RCC 7860 (cell line): ENCODE measurements around the gene TCF23.

Experiments used
- DNase-seq: peaks from one replicate; pipeline ENCODE4 v3.0.0-alpha.2; 2015; ENCODE audit warnings: low spot score
- FAIRE-seq: peaks from 2 replicates; lab custom pipeline; 2012; peaks lifted over from hg19 to GRCh38; lab: Jason Lieb, UNC

The TCF23 gene

DNA sequence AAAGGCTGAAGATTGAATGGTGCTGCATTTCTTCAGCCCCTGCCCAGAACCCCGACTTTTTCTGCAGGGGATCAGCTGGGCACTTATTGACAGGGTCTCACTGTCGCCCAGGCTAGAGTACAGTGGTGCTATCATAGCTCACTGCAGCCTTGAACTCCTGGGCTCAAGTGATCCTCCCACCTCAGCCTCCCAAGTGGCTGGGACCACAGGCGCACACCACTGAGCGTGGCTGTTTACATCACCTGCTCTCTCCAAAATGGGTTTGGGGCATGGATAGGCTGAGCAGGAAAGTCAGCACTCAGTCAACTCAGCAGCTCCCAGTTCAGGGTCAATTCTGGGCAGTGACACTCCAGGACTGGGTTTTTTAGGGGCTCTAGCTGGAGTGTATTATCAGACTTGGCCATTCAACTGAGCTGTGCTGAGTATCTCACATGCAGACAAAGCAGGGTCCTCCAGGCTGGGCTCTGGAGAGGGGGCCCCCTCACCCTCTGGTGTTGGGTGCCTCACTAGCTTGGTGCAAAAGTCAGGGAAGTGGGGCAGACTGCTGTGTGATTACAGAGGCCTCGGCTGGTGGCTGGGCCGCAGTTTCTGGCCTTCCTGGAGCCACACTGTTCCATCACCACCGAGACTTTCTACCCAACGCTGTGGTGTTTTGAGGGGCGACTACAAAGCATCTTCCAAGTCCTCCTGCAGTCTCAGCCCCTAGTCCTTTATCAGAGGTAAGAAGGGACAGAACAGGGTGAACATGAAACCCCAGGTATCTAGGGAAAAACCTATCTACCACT is 20.7 kb upstream of the TCF23 start:
- no peak for FAIRE-seq

DNA sequence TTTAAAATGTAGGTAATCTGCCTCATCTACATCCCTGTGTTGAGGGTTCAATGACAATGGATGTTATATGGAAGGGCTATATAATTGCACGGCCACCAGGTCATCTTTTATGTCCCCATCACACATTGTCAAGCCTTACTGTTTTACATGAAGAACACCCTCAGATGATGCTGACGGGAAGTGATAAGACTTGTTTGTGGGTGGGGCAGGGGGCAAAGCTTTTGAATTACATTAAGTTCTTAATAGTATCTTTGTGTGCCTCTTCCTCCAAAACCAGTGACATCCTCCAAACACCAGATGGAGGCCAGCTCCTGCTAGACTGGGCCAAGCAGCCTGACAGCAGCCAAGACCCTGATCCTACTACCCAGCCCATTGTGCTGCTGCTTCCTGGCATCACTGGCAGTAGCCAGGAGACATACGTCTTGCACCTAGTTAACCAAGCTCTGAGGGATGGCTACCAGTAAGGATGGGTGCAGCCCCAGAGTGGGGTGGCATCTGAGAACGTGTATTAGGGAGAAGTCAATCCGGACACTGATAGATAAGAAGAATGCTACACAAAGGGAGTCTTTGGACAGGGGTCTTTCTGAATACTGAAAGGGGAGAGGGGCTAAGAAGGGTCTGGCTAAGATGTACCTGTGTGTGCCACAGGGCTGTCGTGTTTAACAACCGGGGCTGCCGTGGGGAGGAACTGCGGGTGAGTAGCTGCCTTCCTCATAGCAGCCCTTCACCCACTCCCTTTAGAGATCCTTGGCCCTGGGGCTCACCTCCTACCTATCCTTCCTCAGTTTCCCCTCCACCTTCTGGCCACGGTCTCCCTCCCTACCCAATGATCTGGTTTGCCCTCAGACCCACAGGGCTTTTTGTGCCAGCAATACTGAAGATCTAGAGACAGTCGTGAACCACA is 19.9 kb upstream of the TCF23 start:
- no peak for FAIRE-seq
- DNase-seq: no peak

More for the DNA sequence above, 20.7 kb upstream of the TCF23 start:
- no peak for DNase-seq

GRCh38 chr2:27130396-27130795 is 18.4 kb upstream of the TCF23 start:
- FAIRE-seq (no peak), DNase-seq (no peak)

DNA sequence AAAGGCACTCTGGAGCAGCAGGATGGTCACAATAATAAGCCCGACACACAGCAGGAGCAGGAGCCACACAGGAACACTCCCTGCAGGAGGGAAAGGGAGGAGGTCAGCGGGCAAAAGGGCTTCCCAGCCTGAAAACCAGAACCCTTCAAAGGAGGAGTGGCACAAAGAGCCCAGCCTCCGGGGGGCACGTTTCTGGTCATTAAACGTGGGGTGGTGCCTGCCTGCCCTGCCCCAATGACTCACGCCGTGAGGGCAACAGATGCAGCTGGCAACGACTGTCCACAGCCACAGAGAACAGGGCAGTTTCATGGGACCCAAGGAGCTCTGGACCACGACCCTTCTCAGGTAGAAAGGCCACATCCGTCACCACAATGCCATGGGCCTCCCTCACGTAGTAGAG is 17.4 kb upstream of the TCF23 start:
- DNase-seq (no peak), FAIRE-seq (no peak)

DNA sequence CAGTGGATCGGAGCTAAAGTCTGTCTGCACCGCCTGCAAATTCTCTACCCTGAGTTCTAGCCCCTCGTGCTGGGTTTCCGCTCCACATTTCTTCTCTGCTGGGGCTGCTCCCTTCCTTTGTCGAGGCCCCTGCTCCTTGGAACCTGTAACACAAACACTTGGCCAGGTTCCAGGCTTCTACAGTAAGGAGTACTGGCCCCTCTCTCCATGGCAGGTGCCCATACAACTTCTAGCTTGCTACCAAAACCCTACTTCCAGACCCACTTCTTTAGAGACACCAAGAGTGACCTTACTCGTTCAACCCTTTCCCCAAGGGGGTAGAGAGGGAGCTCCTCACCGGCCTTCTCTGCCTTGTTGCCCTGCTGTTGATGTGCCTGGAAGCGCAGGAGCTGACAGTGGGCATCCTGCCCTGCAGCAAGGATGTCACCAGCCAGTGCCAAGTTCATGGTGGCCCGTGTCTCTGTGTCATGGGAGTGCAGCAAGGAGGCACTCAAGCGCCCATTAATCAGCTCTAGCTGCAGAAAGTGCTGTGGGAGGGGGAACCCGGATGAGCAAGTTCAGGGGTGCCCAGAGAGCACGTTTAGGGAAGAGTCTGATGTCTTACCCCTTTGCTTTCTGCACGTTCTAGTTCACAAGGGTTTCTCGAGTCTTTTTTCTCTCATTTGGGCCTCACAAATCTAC is 15.5 kb upstream of the TCF23 start:
- DNase-seq: no peak
- no peak for FAIRE-seq

DNA sequence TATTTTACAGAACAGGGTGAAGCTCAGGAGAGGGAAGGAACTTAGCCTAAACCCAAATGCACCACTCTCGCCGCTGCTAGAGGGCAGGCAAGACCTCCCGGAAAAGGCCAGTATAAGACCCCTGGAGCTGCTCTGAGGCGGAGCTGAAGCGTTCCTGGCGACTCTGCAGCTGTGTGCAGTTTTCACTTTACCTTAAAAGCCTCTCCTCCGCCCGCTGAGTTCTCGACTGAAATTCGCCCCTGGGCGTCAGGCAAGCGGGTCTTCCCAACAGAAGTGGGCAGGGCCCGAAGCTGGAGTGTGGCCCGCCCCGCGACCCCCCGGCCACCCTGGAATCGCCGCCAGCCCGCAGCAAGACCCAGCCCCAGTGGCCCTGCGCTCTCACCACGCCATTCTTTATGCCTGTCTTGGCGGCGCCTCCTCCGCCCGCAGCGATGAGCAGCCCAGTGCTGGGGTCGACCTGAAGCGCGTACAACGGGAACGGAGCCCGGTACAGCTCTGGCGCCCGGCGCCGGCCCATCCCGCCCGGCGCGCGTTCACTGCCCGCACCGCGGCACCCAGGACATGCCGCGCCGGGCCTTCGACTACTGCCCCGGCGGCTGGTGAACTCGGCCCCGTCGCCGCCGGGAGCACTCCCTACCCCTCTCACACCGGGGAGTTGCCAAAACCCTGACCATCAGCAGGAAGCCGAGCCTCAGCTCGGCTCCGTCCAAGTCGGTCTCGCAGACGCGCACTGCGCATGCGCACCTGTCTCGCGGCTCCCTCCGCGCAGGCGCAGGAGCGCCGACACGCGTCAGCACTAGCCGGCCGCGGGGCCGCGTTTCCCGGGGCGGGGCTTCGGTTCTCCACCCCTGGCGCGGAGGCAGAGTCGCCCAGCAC is 14.7 kb upstream of the TCF23 start, which contains the start of gene PREB:
Gene PREB, minus strand, starts transcription at position 732 of the 876 bp plus-strand sequence. Its CDS starts 215 bp downstream, at position 517.
- FAIRE-seq: no peak

DNA sequence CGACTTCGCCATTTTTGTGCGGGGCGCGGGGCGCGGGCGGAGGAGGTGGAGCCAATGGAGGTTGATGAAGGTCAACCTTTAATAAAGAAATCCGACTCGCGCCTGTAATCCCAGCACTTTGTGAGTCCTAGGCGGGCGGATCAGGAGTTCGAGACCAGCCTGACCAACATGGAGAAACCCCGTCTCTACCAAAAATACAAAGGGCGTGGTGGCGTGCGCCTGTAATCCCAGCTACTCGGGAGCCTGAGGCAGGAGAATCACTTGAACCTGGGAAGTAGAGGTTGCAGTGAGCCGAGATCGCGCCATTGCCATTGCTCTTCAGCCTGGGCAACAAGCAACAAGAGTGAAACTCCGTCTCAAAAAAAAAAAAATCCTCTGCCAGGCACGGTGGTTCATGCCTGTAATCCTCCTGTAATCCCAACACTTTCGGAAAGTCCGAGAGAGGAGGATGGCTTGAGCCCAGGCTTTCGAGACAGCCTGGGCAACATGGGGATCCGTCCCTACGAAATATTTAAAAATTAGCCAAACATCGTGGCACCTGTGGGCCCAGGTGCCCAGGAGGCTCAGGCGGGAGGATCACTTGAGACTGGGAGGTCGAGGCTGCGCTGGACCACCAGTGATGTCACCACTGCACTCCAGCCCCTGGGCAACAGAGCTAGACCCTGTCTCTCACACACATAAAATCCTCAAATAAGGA is 13.9 kb upstream of the TCF23 start:
- FAIRE-seq: no peak
- no peak for DNase-seq

More for the DNA sequence above, 14.7 kb upstream of the TCF23 start, which contains the start of gene PREB:
- peak; percentile 84 for DNase-seq

GRCh38 chr2:27135478-27135955 is 13.3 kb upstream of the TCF23 start:
- FAIRE-seq: no peak
- no peak for DNase-seq

DNA sequence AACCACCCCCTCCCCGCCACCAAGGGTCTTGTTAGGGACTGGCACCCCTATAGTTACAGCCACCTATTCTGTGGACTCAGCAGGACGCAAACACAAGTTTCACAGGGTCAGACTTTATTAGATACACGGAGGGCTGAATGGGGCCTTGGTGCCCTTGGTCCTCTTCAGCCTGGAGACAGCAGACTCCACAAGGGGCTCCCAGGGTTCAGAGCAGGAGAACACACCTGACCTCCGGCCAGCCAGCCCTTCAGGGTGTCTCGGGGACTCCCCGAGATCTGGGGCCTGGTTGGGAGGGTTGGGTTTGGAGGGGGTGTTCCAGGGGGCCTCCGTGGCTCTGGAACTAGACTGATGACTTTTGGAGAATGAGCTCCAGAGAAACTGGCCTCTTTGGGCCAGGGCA is 12.1 kb upstream of the TCF23 start:
- DNase-seq: no peak
- no peak for FAIRE-seq

DNA sequence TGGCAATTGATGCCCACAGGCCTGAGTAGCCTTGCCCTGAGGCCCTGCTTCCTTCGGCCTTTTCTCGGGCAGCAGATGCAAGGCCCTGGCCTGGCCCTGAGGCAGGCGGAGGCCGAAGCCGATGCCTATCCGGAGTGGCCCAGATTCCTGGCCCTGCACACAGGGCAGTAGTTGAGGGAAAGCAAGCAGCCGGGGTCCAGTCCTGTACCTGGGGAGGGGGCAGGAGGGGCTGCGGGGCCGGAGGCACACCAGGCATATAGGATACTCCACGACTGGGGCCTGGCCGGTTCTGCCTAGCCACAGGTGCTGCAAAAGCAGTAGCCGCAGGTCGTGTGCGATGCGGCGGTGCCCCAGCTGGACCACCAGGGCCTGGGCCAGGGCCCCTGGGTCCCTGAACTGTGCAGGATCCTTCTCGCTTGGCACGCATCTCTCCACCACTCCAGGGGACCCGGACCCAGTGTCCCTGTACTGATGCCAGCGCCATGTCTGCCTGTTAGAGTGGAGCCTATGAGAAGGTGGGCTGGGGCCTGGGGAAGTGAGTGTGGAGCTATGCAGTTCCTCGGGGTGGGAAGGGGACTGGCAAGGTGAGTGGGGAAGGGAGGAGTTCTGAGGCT is 11.4 kb upstream of the TCF23 start:
- DNase-seq (no peak), FAIRE-seq (no peak)

- no peak for DNase-seq
- no peak for FAIRE-seq
These were observed 10.7 kb upstream of the TCF23 start for GRCh38 chr2:27138111-27138510.

- FAIRE-seq: no peak
- no peak for DNase-seq
These were observed 9.5 kb upstream of the TCF23 start, which contains the start of gene PRR30 for GRCh38 chr2:27139310-27139709. PRR30 (minus strand) TSS chr2:27139410; CDS start chr2:27138329, 1,081 bp downstream.

DNA sequence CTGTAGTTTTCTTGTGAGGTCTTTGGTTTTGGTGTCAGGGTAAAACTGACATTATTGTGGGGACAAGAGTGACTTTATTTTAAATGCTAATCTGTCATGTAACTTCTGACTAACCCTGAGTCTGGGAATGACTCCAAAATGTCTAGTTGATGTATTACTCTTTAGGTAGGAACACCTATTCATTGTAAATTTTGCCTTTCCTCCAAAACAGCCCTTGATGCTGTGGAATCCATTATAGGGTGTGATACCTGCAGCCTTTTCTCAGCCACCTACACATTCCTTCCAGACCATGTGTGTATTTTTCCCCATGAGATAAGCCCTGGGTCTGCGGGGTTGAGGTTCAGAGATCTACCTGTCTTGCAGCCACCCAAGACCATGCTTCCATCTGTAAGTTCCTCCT is 5.5 kb upstream of the TCF23 start:
- no peak for DNase-seq
- no peak for FAIRE-seq

DNA sequence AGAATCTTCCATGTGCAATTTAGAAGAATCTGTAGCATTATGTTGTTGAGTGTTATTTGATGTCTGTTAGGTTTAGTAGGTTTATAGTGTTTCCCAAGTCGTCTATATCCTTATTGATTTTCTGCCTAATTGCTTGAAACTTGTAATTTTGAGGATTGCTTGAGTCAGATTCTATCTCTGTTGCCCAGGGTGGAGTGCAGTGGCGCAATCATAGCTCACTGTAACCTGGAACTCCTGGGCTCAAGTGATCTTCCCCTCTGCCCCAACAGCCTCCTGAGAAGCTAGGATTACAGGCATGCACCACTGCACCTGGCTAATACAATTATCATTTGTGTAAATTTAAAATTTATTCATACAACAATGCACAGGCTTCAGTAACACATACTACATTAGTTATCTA is 3.1 kb upstream of the TCF23 start:
- FAIRE-seq (no peak), DNase-seq (no peak)

DNA sequence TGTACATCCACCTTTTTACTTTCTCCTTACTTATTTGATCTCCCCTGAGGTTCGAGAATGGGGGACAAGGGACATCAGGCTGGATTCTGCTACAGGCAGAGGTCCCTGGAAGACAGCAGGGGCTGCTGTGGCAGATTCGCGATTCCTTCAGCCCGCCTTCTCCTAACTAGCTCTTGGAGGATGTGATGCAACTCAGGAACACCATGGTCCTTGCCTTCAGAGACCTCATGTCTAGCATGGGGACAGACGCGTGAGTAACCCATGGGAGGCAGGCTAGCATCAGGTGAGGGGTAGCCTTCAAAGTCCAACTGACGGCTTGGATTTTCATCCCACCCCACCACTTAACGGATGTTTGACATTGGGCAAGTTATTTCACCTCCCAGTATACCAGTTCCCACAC is 869 bp upstream of the TCF23 start:
- DNase-seq: no peak
- FAIRE-seq: no peak

GRCh38 chr2:27149570-27150405 is 984 bp downstream of the TCF23 start:
- DNase-seq (no peak), FAIRE-seq (no peak)

DNA sequence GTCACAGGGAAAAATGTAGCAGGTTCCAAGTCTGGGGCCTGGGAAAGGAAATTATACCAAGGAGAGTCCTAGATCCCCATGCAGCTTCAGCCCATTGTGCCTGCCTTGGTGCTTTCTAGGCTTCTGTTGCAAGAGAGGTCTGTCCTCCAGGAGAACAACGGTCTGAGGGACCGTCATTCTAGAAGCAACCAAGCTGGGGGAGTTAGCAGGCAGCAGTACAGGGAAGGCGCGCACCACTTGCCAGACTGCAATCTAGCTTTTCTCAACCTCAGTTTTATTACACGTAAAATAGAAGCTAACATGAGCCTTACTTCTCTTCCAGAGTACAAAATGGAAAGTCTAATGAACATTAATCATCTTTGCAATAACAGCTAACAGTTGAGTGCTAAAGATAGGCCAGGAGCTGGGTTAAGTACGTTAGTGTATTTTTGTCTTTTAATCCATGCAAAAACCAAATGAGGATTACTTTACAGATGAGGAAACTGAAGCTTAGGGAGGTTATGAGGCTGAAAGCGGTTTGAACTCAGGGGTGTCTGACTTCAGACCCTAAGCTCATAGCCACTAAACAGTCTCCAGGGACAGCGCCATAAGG is 1.9 kb downstream of the TCF23 start:
- no peak for DNase-seq
- FAIRE-seq: no peak
